HEK293 (cell line): ENCODE data around the gene SMIM31.

Experiments used
- CTCF ChIA-PET: fragments of 350-600 bp; formaldehyde crosslinking; extraction: SDS; loops from one replicate; lab custom pipeline; 2021; ENCODE audit warnings: antibody characterized with exemption; lab: Yijun Ruan, JAX
- POLR2A ChIA-PET: fragments of 300-600 bp; formaldehyde crosslinking; extraction: SDS; loops from one replicate; lab custom pipeline; 2020; ENCODE audit warnings: antibody characterized with exemption, inconsistent platforms; lab: Yijun Ruan, JAX
- H3K27ac ChIP-seq: fragments of 200-500 bp; sonication (Bioruptor generic); 2 replicates; pipeline ENCODE4 v1.5.1; 2014; ENCODE audit warnings: low read depth, low read length, control low read depth, inconsistent platforms; ENCODE audit errors: extremely low read depth
- H3K36me3 ChIP-seq, 2 experiments: fragments of 200-500 bp in 1 of 2; sonication (Bioruptor generic) in 1 of 2; 1 replicate in 1 of 2; 2 replicates in 1 of 2; pipeline ENCODE4 v1.5.1; 2014 to 2017; ENCODE audit warnings: inconsistent platforms in 2 of 2, low read length in 2 of 2; ENCODE audit not compliant: control insufficient read depth in 2 of 2, insufficient read depth in 1 of 2
- H3K4me1 ChIP-seq: fragments of 200-500 bp; sonication (Bioruptor generic); 2 replicates; pipeline ENCODE4 v1.5.1; 2014; ENCODE audit warnings: mild to moderate bottlenecking, low read length, inconsistent platforms; ENCODE audit not compliant: control insufficient read depth, insufficient read depth
- H3K4me3 ChIP-seq: 2 replicates; pipeline ENCODE4 v1.5.1; 2011; ENCODE audit warnings: low read depth, mild to moderate bottlenecking, control low read depth, low read length, moderate library complexity
- H3K9me3 ChIP-seq: fragments of 200-500 bp; sonication (Bioruptor generic); 2 replicates; pipeline ENCODE4 v1.5.1; 2014; ENCODE audit warnings: low read depth, low read length, inconsistent platforms; ENCODE audit not compliant: control insufficient read depth, insufficient read depth
- BCL11A ChIP-seq: fragments of 450-650 bp; formaldehyde crosslinking; IDR thresholded peaks from 2 replicates; pipeline ENCODE4 v1.5.1; 2016; ENCODE audit warnings: low read depth, missing biosample characterization, missing genetic modification characterization
- GFI1B ChIP-seq: fragments of 450-650 bp; formaldehyde crosslinking; IDR thresholded peaks from 2 replicates; pipeline ENCODE4 v1.5.1; 2016; ENCODE audit warnings: missing biosample characterization, missing genetic modification characterization
- GLI2 ChIP-seq: fragments of 450-650 bp; formaldehyde crosslinking; IDR thresholded peaks from 2 replicates; pipeline ENCODE4; 2017; ENCODE audit warnings: missing biosample characterization, missing genetic modification characterization, low read depth, borderline replicate concordance
- IKZF3 ChIP-seq: fragments of 450-650 bp; IDR thresholded peaks from 2 replicates; pipeline ENCODE4 v1.5.0; 2018; ENCODE audit warnings: missing biosample characterization, mild to moderate bottlenecking, missing genetic modification characterization, moderate library complexity
- KLF9 ChIP-seq: fragments of 450-650 bp; formaldehyde crosslinking; IDR thresholded peaks from 2 replicates; pipeline ENCODE4 v1.5.1; 2016; ENCODE audit warnings: missing biosample characterization, missing genetic modification characterization, low read depth
- ZNF10 ChIP-seq: fragments of 450-650 bp; formaldehyde crosslinking; IDR thresholded peaks from 2 replicates; pipeline ENCODE4 v1.5.1; 2017; ENCODE audit warnings: missing biosample characterization, missing genetic modification characterization
- ZNF146 ChIP-seq: fragments of 450-650 bp; formaldehyde crosslinking; IDR thresholded peaks from 2 replicates; pipeline ENCODE4 v1.5.1; 2016; ENCODE audit warnings: missing biosample characterization, missing genetic modification characterization
- ZNF24 ChIP-seq: fragments of 450-650 bp; formaldehyde crosslinking; IDR thresholded peaks from 2 replicates; pipeline ENCODE4 v1.5.1; 2016; ENCODE audit warnings: missing biosample characterization, missing genetic modification characterization
- ZNF292 ChIP-seq: fragments of 450-650 bp; formaldehyde crosslinking; IDR thresholded peaks from 2 replicates; pipeline ENCODE4 v1.5.1; 2016; ENCODE audit warnings: low read depth, missing biosample characterization, missing genetic modification characterization, borderline replicate concordance
- ZNF302 ChIP-seq: fragments of 450-650 bp; formaldehyde crosslinking; IDR thresholded peaks from 2 replicates; pipeline ENCODE4 v1.5.1; 2016; ENCODE audit warnings: missing biosample characterization, missing genetic modification characterization, low read depth
- ZNF37A ChIP-seq: fragments of 450-650 bp; IDR thresholded peaks from 2 replicates; pipeline ENCODE4 v1.5.1; 2018; ENCODE audit warnings: missing biosample characterization, missing genetic modification characterization
- ZNF514 ChIP-seq: fragments of 450-650 bp; formaldehyde crosslinking; IDR thresholded peaks from 2 replicates; pipeline ENCODE4 v1.5.1; 2016; ENCODE audit warnings: missing biosample characterization, missing genetic modification characterization
- ZNF529 ChIP-seq: fragments of 450-650 bp; formaldehyde crosslinking; IDR thresholded peaks from 2 replicates; pipeline ENCODE4 v1.5.1; 2017; ENCODE audit warnings: missing genetic modification characterization, missing biosample characterization; ENCODE audit not compliant: insufficient replicate concordance
- ZNF623 ChIP-seq: fragments of 450-650 bp; formaldehyde crosslinking; IDR thresholded peaks from 2 replicates; pipeline ENCODE4 v1.5.1; 2016; ENCODE audit warnings: missing biosample characterization, missing genetic modification characterization
- ZNF624 ChIP-seq: fragments of 450-650 bp; formaldehyde crosslinking; IDR thresholded peaks from 2 replicates; pipeline ENCODE4 v1.5.1; 2017; ENCODE audit warnings: missing biosample characterization, missing genetic modification characterization
- ZNF629 ChIP-seq: fragments of 450-650 bp; formaldehyde crosslinking; IDR thresholded peaks from 2 replicates; pipeline ENCODE4 v1.5.1; 2017; ENCODE audit warnings: missing biosample characterization, missing genetic modification characterization
- ZNF707 ChIP-seq: fragments of 450-650 bp; formaldehyde crosslinking; IDR thresholded peaks from 2 replicates; pipeline ENCODE4 v1.5.1; 2016; ENCODE audit warnings: missing biosample characterization, missing genetic modification characterization
- ZNF843 ChIP-seq: fragments of 450-650 bp; formaldehyde crosslinking; IDR thresholded peaks from 2 replicates; pipeline ENCODE4 v1.5.1; 2016; ENCODE audit warnings: missing biosample characterization, missing genetic modification characterization
- TF ChIP-seq, protein P1 (sequence below): fragments of 450-650 bp; formaldehyde crosslinking; IDR thresholded peaks from 2 replicates; pipeline ENCODE4 v1.5.1; 2017; ENCODE audit warnings: missing biosample characterization, missing genetic modification characterization
- TF ChIP-seq, protein P2 (sequence below): fragments of 450-650 bp; formaldehyde crosslinking; IDR thresholded peaks from 2 replicates; pipeline ENCODE4 v1.5.1; 2016; ENCODE audit warnings: missing biosample characterization, missing genetic modification characterization
- TF ChIP-seq, protein P3 (sequence below): fragments of 450-650 bp; formaldehyde crosslinking; conservative IDR thresholded peaks from 2 replicates; pipeline ENCODE4 v1.5.1; 2016; ENCODE audit warnings: low read depth, missing biosample characterization, missing genetic modification characterization

The SMIM31 gene

DNA sequence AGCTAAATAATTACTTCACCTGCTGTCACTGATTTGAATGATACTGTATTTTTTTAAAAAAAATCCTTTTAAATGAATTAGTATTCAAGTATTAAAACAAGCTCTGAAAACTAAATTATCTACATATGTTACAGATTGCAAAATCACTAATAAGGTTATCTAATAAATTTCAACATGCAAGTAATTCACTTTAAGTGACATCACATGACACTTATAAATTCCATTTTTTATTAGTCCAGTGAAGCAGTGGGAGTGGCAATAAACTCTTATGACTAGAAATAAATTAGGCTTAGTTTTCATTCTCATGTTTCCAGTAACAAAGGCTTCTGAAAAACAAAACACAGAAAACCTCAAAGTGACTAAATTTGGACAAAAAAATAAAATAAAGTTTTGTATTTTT lies 36.3 kb downstream of the SMIM31 start:
- no peak for TF ChIP-seq BCL11A
- no peak for TF ChIP-seq GFI1B
- TF ChIP-seq, protein P1, sequence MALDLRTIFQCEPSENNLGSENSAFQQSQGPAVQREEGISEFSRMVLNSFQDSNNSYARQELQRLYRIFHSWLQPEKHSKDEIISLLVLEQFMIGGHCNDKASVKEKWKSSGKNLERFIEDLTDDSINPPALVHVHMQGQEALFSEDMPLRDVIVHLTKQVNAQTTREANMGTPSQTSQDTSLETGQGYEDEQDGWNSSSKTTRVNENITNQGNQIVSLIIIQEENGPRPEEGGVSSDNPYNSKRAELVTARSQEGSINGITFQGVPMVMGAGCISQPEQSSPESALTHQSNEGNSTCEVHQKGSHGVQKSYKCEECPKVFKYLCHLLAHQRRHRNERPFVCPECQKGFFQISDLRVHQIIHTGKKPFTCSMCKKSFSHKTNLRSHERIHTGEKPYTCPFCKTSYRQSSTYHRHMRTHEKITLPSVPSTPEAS (tag by site-specific recombination) = no peak
- TF ChIP-seq KLF9 (tag by site-specific recombination) = no peak
- TF ChIP-seq ZNF623 (tag by site-specific recombination) = no peak
- TF ChIP-seq ZNF24 (tag by site-specific recombination) = no peak
- no peak for TF ChIP-seq ZNF529
- TF ChIP-seq ZNF292 (tag by site-specific recombination) = no peak
- TF ChIP-seq, protein P2, sequence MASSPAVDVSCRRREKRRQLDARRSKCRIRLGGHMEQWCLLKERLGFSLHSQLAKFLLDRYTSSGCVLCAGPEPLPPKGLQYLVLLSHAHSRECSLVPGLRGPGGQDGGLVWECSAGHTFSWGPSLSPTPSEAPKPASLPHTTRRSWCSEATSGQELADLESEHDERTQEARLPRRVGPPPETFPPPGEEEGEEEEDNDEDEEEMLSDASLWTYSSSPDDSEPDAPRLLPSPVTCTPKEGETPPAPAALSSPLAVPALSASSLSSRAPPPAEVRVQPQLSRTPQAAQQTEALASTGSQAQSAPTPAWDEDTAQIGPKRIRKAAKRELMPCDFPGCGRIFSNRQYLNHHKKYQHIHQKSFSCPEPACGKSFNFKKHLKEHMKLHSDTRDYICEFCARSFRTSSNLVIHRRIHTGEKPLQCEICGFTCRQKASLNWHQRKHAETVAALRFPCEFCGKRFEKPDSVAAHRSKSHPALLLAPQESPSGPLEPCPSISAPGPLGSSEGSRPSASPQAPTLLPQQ (tag by site-specific recombination) = no peak
- no peak for TF ChIP-seq ZNF302 (tag by site-specific recombination)
- no peak for TF ChIP-seq ZNF10 (tag by site-specific recombination)
- no peak for TF ChIP-seq ZNF707
- TF ChIP-seq ZNF843 (tag by site-specific recombination) = no peak
- TF ChIP-seq IKZF3 (tag by site-specific recombination) = no peak
- ChIA-PET CTCF (interaction anchor here (2.0 kb wide), 1 partner anchor 10 kb away, joined by 4 read pairs; no protein-coding TSS in a partner anchor), POLR2A (no interaction called here)
- Histone ChIP-seq H3K9me3 (no peaks in the 10 kb centered on the region), H3K4me3 (no peak overlapping the region), H3K27ac (no peak overlapping the region), H3K36me3 (no peaks in the 10 kb centered on the region), H3K4me1 (no peaks in the 10 kb centered on the region)

DNA sequence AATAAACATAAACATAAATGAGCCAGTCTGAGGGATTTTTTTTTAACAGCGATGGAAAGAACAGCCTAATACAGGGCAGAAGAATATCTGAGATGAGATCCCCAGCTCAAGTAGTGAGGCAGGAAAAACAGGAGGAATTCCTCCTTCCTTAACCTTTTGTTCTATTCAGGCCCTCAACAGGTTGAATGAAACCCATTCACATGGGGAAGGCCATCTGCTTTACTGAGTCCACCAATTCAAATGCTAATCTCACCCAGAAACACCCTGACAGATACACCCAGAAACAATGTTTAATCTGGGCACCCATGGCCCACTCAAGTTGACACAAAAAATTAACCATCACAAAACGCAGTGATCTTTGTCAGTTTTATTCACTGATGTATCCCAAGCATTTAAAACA lies 45.5 kb downstream of the SMIM31 start:
- H3K36me3 ChIP-seq = no peaks in the 10 kb centered on the region
- POLR2A ChIA-PET = no interaction called here
- CTCF ChIA-PET = no interaction called here
- no peaks in the 10 kb centered on the region for H3K9me3 ChIP-seq
- H3K27ac ChIP-seq = no peak overlapping the region
- TF ChIP-seq ZNF514 (tag by site-specific recombination) (no peak), ZNF624 (no peak), ZNF37A (no peak), ZNF146 (tag by site-specific recombination) (no peak), ZNF629 (no peak), GLI2 (tag by site-specific recombination) (no peak), ZNF24 (tag by site-specific recombination) (no peak)
- TF ChIP-seq, protein P3, sequence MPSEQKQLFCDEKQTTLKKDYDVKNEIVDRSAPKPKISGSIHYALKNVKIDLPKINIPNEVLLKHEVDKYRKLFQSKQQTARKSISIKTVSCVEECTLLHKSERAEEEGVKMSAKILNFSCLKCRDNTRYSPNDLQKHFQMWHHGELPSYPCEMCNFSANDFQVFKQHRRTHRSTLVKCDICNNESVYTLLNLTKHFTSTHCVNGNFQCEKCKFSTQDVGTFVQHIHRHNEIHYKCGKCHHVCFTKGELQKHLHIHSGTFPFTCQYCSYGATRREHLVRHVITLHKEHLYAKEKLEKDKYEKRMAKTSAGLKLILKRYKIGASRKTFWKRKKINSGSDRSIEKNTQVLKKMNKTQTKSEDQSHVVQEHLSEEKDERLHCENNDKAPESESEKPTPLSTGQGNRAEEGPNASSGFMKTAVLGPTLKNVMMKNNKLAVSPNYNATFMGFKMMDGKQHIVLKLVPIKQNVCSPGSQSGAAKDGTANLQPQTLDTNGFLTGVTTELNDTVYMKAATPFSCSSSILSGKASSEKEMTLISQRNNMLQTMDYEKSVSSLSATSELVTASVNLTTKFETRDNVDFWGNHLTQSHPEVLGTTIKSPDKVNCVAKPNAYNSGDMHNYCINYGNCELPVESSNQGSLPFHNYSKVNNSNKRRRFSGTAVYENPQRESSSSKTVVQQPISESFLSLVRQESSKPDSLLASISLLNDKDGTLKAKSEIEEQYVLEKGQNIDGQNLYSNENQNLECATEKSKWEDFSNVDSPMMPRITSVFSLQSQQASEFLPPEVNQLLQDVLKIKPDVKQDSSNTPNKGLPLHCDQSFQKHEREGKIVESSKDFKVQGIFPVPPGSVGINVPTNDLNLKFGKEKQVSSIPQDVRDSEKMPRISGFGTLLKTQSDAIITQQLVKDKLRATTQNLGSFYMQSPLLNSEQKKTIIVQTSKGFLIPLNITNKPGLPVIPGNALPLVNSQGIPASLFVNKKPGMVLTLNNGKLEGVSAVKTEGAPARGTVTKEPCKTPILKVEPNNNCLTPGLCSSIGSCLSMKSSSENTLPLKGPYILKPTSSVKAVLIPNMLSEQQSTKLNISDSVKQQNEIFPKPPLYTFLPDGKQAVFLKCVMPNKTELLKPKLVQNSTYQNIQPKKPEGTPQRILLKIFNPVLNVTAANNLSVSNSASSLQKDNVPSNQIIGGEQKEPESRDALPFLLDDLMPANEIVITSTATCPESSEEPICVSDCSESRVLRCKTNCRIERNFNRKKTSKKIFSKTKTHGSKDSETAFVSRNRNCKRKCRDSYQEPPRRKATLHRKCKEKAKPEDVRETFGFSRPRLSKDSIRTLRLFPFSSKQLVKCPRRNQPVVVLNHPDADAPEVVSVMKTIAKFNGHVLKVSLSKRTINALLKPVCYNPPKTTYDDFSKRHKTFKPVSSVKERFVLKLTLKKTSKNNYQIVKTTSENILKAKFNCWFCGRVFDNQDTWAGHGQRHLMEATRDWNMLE (tag by site-specific recombination) = no peak
- H3K4me1 ChIP-seq = no peaks in the 10 kb centered on the region
- no peak overlapping the region for H3K4me3 ChIP-seq
